ENCODE results near the gene EIF4B. TPM values are rescaled to one million over a fixed set of nuclear protein-coding genes. Genes with fewer than 3 reads are reported as not detected.

Gene EIF4B
- total and polyA plus RNA-seq, 9 of the 15 experiments (the other 6 are each of a cell fraction or from before 2014, with no cell fraction given), result 138 to 669 (median 552) TPM

- TF ChIP-seq GMEB1 (CRISPR knock-in tag; IDR thresholded peaks at IDR 0.05) (peak; percentile 85), TRIM25 (IDR thresholded peaks at IDR 0.05; ENCODE audit: borderline replicate concordance) (0 out of 2 replicates have a peak, but pooled peaks have one; percentile 82), ZNF140 (CRISPR knock-in tag; IDR thresholded peaks at IDR 0.05) (no peak), ZBTB33 (CRISPR knock-in tag; IDR thresholded peaks at IDR 0.05) (no peak), NBN (IDR thresholded peaks at IDR 0.05; ENCODE audit: low read depth) (0 out of 2 replicates have a peak, but pooled peaks have one; percentile 26), ZBTB12 (CRISPR knock-in tag; IDR thresholded peaks at IDR 0.05) (peak; percentile 56), MCM5 (IDR thresholded peaks at IDR 0.05; ENCODE audit: low read depth) (no peak), HNRNPH1 (optimal IDR thresholded peaks at IDR 0.05; ENCODE audit: low read depth, low read length) (no peak), HMG20A (CRISPR knock-in tag; conservative IDR thresholded peaks at IDR 0.05) (no peak), SMARCB1 (IDR thresholded peaks at IDR 0.05; ENCODE audit: insufficient read length, low read depth) (no peak), GABPB2 (CRISPR knock-in tag; conservative IDR thresholded peaks at IDR 0.05) (no peak), NCOA6 (IDR thresholded peaks at IDR 0.05) (no peak), HINFP (tag; conservative IDR thresholded peaks at IDR 0.05; ENCODE audit: low read depth) (no peak), HSF4 (CRISPR knock-in tag; IDR thresholded peaks at IDR 0.05; ENCODE audit: borderline replicate concordance) (no peak), CEBPZ (IDR thresholded peaks at IDR 0.05; ENCODE audit: borderline replicate concordance, low read depth, low read length) (no peak)
Measured at GRCh38 chr12:53005986-53006809, at the start of gene EIF4B (continued).
